Occipital lobe (tissue), 2 donors: Measurements from ENCODE around the gene ANAPC15. TPM values are rescaled to one million over a fixed set of nuclear protein-coding genes. Genes with fewer than 3 reads are reported as not detected.
A peak's percentile ranks its signal among the peaks of the same experiment; 100 is the strongest.

Source experiments
- DNase-seq: peaks from one replicate; lab custom pipeline; 2025; lab: John Stamatoyannopoulos, UW
- total RNA-seq: library from RNA; depleted of rRNA; stranded (reverse); fragments of >200 nt; gene quantifications from one replicate; pipeline ENCODE4 v1.2.3, GENCODE V29; 2014

Gene ANAPC15
- total RNA-seq, 1 donor from 2014 or later = 11.7 TPM

GRCh38 chr11:72085621-72086351, 26.7 kb downstream of the ANAPC15 start:
- DNase-seq = no peak

GRCh38 chr11:72084965-72085364, 27.5 kb downstream of the ANAPC15 start:
- DNase-seq = no peak

GRCh38 chr11:72084076-72084475, 28.4 kb downstream of the ANAPC15 start:
- DNase-seq = no peak

DNA sequence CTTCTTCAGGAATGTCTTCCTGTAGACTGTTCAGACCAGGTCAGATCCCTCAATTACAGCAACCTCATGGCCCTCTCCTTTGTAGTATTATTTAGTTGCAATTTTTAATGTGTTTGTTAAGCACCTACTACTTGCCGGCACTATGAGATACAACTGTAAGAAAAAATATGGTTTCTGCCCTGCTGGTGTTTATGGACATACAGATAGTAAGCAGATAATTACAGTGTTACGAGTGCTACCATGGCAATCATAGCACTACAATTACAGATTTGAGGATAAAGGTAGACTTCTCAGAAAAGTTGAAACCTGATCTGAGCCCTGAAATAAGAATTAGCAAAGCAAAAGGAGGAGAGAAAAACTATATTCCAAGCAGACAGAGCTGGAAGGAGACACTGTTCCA, 29.1 kb downstream of the ANAPC15 start:
- no peak for DNase-seq

DNA sequence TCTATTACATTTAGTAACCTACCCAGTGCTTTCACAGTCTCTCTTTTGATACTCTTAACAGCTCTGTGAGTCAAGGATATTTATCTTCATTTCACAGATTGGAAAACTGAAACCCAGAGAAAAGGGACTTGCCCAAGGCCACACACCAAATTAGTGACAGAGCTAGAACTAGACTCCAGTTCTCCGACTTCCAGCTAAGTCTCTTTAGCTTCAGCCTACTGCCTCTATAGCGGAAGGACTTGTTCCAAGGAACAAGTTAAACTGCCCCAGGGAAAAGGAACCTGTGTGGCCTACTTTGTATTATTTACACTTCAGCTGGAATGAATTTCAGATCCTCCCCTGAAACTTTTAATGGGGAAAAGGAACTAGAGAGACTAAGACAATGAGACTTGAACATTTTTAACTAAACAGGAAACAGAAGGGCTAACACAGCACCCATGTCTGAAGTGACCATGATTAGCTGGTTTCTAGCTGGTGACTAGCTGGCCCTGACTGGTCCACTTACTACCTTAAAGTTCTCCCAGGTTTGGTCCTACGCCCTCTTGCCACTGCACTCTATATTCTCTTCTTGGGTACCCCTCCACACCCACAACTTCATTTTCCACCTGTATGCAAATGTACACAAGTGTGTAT, 30.6 kb downstream of the ANAPC15 start:
- no peak for DNase-seq

DNA sequence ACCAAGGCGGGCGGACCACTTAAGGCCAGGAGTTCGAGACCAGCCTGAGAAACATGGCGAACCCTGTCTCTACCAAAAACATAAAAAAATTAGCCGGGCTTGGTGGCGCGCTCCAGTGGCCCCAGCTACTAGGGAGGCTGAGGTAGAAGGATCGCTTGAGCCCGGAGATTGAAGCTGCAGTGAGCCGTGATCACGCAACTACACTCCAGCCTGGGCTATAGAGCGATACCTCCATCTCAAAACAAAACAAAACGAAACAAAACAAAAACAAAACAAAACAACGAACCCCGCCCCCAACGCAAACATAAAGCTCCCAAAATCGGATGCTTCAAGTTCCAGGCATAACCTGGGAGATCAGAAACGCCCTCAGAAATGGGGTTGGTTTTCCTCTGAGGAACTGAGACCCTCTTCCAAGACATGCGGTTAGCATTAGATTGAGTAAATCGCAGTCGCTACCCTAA, 31.3 kb downstream of the ANAPC15 start:
- no peak for DNase-seq

DNA sequence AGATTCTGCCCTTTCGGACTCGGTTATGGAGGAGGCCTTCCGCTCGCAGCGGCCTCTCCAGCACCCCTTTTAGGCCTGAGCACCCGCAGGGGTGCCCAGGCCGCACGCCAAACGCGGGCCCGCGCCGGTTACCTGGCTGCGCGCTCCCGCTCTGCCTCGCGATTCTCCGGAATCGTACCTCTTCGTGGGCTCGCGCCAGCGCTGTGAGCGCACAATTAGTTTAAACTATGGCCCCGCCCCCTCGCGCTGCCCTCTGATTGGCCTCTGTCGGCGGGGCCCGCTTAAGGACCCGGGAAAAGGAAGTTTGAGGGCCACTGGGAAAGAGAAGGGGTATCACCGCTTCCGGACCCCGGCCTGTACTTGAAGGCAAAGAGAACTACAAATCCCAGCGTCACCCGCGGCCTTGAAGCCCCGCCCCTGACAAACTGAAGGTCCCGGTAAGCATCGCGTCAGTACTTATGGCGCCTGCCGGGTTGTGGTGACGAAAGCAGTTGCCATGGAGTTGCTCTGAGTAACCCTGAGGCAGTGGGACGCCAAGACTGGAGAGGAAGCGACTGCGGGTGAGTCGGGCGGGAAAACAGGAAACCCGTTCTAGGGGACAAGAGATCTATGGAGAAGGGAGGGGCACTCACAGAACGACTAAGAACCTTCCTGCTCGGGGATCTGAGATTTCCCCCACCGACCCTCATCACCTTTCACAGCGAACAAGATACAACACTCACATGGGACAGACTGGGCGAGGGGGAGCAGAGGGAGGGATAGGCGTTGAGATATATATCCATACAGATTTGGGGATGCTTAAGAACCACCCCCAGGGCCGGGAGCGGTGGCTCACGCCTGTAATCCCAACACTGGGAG, 31.9 kb downstream of the ANAPC15 start, which contains the start of the genes LRRC51 and NUMA1:
Gene LRRC51, plus strand, starts transcription at position 525 of the 858 bp plus-strand sequence. CDS start 8,234 bp downstream, outside the sequence.
Gene NUMA1, minus strand, starts transcription at position 217 of the 858 bp plus-strand sequence. CDS start 44,599 bp downstream, outside the sequence.
- peak; percentile 99 for DNase-seq

- DNase-seq = no peak
Measured at GRCh38 chr11:72079819-72080325, 32.6 kb downstream of the ANAPC15 start.

DNA sequence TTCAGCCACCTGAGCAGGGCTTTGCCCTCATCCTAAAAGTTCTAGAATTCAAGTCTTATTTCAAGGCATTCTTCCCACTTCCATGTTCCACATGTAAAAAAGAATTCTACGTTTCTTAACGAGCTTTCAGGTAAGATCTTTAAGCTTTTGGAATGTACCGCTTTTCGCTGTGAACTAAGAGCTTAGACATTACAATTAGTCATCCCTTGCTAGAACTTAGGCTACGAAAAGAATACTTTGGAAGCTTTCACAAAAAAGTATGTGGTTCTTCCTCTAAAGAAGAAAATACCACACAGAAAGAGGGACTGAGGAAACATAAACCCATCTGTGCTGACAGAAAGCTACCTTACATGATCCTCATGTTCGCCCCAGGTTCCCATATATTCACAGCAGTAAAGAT, 34.0 kb downstream of the ANAPC15 start:
- no peak for DNase-seq

DNA sequence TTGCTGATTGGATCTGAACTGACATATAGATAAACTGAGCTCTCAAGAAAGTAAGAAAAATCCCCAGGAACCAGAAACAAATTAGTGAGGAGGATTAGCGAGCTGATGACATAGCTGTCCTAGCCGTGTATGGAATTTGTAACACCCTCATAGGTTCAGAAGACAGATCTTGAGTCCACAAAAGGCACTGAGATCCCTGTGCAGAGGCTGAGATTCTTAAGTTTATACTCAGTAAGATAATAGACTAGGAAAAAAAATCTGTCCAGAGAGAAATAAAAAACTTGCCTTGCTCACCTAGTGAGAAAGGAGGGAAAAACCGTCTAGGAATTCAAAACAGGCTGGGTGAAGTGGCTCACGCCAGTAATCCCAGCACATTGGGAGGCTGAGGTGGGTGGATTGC, 36.7 kb downstream of the ANAPC15 start:
- no peak for DNase-seq

DNA sequence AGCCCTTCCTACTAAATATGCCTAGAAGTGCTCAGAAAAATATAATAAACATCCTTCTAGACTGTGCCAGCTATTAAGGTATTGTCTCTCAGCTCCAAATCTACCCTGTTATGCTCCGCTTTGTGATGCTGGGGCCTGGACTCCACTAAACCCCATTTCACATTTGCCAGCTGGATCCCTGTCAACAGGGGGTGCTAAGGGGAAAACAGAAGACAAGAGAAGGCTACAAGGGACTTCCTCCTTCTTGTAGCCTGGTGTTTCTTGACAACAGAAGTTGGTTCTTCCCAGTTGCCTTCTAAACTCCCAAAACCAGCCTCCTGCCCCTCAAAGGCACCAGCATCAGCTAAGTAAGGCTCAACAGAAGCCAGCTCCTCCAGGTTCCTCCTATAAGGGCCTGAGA, 37.4 kb downstream of the ANAPC15 start:
- no peak for DNase-seq

GRCh38 chr11:72072348-72072747, 40.1 kb downstream of the ANAPC15 start:
- DNase-seq = no peak

DNA sequence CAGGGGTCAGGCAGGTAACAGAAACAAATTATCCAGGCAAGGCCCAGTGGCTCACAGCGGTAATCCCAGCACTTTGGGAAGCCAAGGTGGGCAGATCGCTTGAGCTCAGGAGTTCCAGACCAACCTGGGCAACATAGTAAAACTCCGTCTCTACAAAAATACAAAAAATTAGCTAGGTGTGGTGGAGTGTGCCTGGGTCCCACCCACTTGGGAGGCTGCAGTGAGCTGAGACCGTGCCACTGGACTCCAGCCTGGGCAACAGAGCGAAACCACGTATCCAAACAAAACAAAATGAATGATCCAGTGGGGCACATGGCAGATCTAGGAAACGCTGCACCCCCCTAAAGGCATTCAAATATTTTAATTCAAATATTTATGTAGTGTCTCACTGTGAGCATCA, 42.0 kb downstream of the ANAPC15 start:
- DNase-seq = no peak

- DNase-seq = peak; percentile 34
Measured at GRCh38 chr11:72069787-72070251, 42.7 kb downstream of the ANAPC15 start.

GRCh38 chr11:72069200-72069599, 43.3 kb downstream of the ANAPC15 start:
- no peak for DNase-seq

DNA sequence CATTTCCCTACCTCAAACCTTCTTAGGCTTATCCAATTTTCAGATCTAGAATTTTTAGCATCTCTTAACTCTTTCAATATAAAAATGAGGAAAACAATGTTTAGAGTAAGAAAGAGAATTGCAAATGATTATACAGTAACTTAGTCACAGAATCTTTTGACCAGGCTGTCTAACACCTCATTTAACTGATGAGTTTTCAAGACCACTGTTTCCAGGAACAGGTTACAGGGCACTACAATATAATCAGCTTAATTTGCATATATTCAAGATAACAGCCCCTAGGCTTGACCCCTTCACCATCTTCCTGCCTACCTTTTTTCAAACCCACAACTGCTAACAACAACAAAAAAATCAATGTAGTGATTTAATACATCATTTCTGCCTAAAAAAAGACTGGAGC, 44.8 kb downstream of the ANAPC15 start:
- no peak for DNase-seq

DNA sequence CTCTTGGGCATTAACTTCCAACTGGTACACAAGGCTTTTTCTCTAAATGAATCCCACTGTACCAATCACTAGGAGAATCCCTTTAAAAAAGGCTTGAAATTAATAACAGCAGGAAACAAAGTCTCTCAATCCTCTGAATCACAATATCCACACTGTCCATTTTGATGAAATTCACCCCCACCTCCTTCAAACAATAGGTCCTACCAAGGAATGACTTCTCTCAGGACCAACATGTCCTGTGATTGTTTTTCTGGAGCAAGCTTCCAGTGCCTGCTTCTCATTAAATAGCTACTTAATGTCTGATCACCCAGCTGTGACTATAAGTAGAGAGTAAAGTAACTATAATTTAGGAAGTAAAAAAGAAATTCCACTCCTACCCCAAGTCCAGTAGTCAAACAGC, 45.2 kb downstream of the ANAPC15 start:
- no peak for DNase-seq

- DNase-seq = no peak
Measured at GRCh38 chr11:72066855-72067254, 45.6 kb downstream of the ANAPC15 start.

DNA sequence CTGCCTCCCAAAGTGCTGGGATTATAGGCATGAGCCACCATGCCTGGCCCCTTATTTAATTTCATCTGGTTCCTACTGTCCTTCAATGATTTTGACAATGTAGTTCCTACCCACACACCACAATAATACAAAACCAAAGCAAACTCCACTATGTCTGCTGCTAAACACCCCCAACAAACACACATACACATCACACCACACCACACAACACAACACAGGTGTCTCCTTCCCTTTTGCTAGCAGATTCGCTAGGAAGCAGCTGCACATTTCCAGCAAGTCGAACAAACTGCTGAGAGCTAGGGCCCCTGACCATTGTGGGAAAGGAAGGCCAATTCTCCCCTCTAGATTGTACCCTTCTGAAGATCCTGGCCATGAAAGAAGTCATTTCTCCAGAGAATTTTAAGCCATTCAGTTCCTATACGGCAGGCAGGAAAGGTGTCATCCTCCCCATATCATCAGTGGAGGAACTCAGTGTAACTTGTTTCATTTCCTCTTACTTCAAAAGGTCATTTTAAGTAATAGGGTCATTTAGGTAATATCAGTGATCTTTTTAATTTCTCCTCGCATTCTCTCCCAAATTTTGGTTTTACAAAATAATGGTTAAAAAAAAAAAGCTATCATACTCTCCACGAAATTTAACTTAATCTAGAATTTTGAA, 50.6 kb downstream of the ANAPC15 start:
- no peak for DNase-seq
